GM13976 (cell line): ENCODE results near the gene CFAP161.
"Not testable (repeated sequence)": the region's sequence is repeated elsewhere in the genome, so short reads cannot be mapped to it uniquely, and the experiment has no call there.

ENCODE experiments used
- DNase-seq: peaks from one replicate; pipeline ENCODE4 v3.0.0; 2012; ENCODE audit warnings: low spot score
- CTCF ChIP-seq: IDR thresholded peaks from 2 replicates; pipeline ENCODE4 v1.5.1; 2012; ENCODE audit warnings: borderline replicate concordance, mild to moderate bottlenecking; ENCODE audit not compliant: insufficient read depth; ENCODE audit errors: extremely low read depth, missing control alignments, control extremely low read depth
- in situ Hi-C: fragments of 300-500 bp; cut with MboI; formaldehyde crosslinking; loops from one replicate; pipeline ENCODE4 v1.12.0; 2022; ENCODE audit warnings: low sequenced_read_pairs, mixed read lengths, inconsistent platforms; ENCODE audit not compliant: unreplicated experiment

Gene CFAP161

GRCh38 chr15:81120069-81120468, 14.0 kb upstream of the CFAP161 start:
- in situ Hi-C loops = no loop called here
- no peak for DNase-seq
- no peak for TF ChIP-seq CTCF

- no peak for DNase-seq
- TF ChIP-seq CTCF = no peak
- in situ Hi-C loops = no loop called here
Observed at GRCh38 chr15:81126892-81127291, 7.2 kb upstream of the CFAP161 start.

- DNase-seq, in situ Hi-C loops: not testable (repeated sequence)
Observed at GRCh38 chr15:81141478-81141877, 7.4 kb downstream of the CFAP161 start.

GRCh38 chr15:81146006-81146405, 11.9 kb downstream of the CFAP161 start:
- DNase-seq = no peak
- TF ChIP-seq CTCF = no peak

GRCh38 chr15:81146466-81146865, 12.4 kb downstream of the CFAP161 start:
- in situ Hi-C loops = no loop called here
- no peak for TF ChIP-seq CTCF

More at GRCh38 chr15:81146006-81146405, 11.9 kb downstream of the CFAP161 start:
- in situ Hi-C loops = no loop called here

GRCh38 chr15:81151389-81151788, 17.3 kb downstream of the CFAP161 start:
- in situ Hi-C loops = no loop called here
- TF ChIP-seq CTCF = no peak
- DNase-seq = no peak

More at GRCh38 chr15:81146466-81146865, 12.4 kb downstream of the CFAP161 start:
- no peak for DNase-seq

- TF ChIP-seq CTCF = no peak
- in situ Hi-C loops = no loop called here
- DNase-seq = no peak
Observed at GRCh38 chr15:81152339-81152738, 18.3 kb downstream of the CFAP161 start.
